ENCODE data around the gene GEMIN7.
"Not testable (repeated sequence)": the region's sequence is repeated elsewhere in the genome, so short reads cannot be mapped to it uniquely, and the experiment has no call there.

The GEMIN7 gene

DNA sequence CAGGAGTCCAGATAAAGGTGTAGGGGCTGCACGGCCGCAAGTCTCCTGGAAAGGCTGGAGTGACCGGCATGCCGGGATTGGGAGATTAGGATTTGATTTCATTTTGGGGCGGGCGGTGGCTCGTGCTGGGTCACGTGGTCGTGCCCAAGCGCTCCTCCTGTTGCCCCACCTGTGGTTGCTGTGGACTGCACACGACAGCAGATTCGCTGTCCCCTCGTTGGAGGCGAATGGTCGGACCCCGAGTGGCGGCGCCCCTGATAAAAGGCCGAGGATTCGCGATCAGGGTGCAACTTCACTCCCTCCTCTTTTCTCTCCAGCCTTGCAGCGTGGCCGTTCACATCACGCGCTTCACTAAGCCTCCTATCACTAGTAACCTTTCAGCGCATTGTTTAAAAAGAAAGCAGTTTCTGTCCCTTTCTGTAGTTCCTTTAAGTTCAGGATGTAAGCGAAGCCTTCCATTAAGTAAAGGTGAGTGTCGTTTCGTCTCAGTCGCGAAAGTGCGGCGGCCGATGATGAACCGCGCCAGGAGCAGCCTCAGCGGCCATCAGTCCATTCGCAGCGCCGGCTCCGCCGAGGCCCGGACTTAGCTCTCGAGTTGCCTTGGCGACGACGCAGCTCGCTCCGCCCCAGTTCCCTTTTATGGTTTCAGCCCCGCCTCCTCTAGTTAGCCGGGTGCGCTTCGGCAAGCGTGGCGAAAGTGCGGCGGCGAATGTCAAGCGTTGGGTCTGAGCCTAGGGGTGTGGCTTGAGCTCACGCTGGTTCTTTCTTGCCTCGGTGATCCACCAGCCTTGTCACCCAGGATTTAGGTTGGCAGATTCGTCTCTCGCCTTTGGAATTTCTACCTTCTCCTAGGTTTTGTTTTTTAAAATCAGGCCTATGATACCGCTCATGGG is 12.2 kb downstream of the GEMIN7 start:
- peak; percentile 97 for DNase-seq

DNA sequence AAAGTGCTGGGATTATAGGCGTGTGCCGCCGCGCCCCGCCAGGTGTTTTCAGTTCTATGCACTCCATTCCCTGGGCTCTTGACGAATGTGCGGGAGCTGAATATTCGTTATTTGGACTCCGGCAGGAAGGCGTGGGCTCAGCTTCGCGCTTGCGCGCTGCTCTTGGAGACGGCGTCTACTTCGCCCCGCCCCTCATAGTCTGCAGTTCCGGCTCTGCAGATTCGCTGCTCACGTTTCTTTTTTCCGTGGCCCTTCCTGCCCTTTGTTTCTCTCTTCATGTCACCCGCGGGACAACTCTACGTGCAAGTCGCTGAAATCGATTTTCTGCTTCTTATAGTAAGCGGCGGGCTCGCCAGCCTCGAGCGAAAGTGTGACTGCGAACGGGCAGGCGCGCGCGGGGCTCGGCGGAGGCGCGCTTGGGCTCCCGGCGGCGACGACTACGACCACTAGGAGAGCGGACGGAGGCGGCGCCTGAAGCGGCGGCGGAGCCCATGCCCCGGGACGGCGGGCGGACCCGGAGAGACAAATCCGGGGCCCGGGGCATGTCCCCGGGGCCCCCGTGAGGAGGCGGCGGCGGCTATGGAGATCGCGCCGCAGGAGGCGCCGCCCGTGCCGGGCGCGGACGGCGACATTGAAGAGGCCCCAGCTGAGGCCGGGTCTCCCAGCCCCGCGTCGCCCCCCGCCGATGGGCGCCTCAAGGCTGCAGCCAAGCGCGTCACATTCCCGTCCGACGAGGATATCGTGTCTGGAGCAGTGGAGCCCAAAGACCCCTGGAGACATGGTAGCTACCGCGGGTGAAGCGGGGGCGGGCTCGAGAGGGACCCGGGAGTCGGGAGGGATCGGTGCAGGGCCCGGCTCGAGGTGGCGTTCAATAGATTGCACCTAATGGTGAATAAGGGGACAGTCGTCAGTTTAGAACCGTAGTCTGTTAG is 14.0 kb downstream of the GEMIN7 start, which contains the start of gene PPP1R37:
PPP1R37 (plus strand) TSS at position 433 of the 932 bp plus-strand sequence; CDS start at position 580, 147 bp downstream.
- peak; percentile 95 for DNase-seq

DNA sequence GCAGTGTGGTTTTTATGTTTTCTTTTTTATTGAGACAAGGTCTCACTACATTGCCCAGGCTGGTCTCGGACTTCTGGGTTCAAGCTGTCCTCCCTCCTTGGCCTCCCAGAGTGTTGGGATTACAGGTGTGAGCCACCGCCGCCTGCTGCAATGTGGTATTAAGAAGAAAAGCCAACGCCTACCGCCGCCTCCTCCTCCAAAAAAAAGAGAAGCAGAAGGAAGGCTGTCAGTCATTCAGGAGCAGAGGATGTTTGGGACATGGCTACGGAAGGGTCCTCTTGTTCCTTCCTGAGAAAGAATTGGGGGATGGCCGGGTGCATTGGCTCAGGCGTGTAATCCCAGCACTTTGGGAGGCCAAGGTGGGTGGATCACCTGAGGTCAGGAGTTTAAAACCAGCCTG is 15.1 kb downstream of the GEMIN7 start:
- DNase-seq = no peak

DNA sequence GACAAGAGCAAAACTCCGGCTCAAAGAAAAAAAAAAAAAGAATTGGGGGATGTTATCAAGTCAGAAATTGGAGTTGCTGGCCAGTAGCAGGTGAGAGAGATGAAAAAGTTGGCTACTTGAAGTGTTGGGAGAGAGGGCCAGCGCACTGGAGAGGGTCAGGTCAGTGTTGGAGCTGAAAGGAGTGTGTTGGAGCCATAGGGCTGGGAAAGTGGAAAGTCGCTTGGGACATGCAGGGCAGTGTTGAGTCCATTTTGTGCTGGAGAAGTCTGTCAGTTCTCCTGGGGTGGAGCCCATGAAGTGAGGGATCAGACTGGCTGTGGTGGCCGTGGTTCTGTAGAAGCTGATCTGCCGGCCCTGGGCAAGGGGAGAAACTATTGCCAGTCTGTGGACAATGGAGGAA is 15.6 kb downstream of the GEMIN7 start:
- DNase-seq = no peak

DNA sequence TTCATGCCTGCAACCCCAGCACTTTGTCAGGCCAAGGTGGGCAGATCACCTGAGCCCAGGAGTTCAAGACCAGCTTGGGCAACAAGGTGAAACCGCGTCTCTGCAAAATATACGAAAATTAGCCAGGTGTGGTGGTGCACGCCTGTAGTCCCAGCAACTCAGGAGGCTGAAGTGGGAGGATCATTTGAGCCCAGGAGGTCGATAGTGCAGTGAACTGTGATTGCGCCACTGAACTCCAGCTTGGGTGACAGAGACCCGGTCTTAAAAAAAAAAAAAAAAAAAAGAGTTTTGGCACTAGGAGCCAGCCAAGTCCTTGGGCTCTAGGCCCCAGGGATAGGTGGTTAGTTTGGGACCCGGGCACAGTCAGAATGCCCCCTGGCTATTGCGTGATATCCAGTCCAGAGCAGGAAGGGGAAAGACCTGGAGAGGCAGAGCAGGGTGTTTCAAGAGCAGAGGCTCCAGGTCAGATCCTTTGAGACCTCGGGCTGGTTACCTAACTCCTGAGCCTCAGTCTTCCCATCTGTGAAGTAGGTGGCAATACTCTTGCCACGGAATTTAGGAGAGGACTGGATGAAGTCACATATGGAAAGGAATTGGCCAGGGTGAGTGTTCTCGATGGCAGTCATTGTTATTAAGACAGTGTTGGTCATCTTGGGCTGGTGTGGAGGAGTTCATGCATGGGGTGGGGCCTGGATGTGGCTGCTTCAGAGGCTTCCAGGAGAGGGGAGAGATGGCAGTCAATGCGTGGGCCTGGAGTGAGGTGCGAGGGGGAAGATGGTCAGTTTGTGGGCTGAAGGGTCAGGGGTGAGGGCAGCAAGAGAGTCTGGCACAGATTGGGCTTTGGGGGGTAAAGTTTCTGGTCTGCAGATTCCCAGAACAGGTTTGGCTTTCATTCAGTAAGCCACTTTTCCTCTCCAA is 16.7 kb downstream of the GEMIN7 start:
- no peak for DNase-seq

DNA sequence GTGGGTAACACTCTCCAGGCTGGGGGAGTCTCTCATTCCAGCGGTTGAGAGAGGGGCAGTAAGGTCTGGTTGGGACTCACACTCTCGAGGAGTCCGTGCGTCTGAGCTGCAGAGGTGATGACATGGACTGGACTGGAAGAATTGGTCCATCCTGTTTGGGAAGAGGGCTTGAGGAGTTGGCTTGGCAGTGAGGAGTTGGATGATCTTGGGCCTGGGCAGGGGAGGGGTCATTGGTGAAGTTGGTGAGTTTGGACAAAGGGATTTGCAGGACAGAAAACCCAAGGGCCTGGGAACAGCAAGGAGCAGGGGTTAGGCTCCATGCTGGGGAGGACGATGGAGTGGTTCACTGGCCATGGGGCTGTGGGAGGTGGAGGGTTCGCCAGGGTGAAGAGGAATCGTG is 17.6 kb downstream of the GEMIN7 start:
- no peak for DNase-seq

DNA sequence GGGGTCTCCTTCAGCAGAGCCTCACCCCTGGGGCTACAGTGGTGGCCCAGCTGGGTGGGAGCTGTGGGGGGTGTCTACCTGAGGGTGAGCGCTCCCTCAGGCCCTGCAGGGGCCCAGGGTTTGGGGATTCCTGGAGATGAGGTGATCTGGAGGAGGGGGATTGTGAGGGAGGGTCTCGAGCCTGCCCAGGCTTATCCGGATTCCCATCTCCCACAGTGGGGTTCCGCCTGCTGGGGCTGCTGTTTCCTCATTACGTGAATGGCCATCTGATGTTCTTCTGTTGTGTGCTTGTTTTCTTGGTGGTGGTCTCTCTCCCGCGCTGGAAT is 18.4 kb downstream of the GEMIN7 start:
- no peak for DNase-seq

DNA sequence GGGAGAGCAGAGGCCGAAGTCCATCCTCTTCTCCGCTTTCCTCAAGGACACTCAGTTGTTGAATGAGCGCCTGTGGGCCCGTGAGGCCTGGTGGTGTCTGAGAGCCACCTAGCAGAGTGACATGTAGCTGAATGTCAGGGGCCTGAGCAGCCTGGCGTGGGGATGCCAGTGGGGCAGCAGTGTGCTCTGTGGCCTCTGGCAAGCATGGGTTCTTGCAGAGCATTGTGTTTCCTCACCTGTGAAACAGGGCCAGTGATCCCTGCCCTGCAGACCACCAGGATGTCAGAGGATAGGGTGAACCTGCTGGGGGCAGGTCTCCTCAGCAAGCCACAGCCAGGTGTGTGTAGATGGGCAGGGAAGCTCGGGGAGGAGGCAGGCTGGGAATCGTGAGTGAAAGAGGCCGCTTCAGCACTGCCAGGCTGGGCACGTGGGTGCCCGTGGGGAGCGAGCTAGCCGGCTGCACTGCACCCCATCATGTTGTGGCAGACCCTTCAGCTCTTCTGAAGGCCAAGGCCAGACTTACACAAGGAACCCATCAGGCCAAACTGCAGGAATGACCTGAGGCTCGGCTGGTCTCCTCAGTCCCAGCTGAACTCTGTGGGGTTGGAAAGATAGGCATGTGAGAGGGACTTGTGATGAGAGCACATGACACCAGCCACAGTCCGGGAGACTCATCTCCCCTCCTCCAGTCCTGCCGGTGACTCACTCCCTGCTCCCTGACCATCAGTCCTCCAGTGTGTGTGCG is 18.9 kb downstream of the GEMIN7 start:
- DNase-seq = peak in 1 of 2 experiments; percentile 14

DNA sequence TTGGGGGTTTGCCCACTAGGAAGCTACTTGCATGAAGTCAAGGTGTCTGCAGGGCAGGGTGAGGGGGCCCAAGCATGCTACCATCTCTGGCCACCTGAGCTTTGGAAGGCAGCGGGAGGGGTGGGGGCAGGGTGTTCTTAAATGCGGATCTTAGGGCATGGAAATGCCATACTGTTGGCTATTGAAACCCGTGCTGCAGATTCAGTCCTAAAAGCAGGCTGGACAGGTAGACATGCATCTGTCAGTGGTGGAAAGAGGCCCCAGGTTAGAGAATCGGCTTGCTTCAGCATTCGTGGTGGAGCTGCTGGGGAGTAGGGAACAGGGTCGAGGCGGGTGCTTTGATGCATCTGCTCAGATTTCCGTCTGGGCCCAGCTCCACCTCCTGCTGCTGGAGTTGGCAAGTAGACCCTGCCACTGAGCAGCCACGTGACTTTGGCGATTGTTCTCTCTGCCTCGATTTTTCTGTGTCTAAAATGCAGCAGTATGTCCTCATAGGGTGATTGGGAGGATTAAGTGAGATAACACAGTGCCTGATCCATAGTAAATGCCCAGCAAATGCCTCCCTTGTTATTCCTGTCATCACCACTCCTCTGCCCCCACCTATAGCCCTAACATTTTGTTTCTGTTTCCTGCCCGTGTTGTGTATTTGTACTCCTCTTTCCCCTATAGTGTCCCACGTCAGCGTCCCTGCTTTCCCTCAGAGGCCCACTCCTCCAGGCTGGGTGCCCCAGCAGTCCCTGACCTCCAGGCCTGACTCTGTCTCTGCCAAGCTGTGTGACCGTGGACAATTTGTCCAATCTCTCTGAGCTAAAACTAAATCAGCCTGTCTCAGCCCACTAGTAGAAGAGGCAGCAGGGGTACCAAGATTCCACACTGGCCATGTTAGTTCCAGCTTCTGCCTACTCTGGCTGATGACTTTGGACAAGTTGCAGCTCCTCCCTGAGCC is 19.7 kb downstream of the GEMIN7 start:
- DNase-seq = no peak

DNA sequence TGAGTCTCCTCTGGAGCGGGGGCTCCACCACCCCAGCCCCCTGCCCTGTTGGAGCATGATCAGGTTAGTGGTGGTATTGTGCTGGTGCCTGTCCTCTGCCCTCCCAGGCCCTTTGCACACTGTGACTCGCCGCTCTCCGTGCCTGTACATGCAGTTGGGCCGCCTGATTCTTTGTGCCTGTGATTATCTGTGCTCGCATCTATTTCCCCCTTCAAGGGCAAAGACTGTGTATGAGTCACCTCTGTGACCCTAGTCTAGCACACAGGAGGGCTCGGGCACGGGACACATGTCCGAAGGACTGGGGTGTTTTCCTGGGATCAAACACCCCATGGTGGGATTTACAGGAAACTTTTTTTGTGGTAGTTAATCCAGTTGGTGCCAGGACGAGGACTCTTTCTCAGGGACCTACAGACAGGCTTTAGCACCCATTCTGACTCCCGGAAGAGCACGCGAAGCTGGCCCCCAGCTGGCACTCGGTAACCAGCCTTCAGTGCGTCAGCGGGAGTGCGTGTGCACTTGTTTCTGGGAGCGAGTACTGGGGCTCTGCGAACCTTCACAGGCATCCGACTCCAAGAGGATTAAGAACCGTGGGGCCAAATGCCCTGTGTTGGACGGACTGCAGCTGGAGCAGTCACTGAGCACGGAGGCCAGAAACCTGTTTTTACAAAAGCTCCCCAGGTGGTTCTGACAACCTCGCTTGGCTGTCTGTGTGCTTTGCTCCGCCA is 20.6 kb downstream of the GEMIN7 start:
- no peak for DNase-seq

DNA sequence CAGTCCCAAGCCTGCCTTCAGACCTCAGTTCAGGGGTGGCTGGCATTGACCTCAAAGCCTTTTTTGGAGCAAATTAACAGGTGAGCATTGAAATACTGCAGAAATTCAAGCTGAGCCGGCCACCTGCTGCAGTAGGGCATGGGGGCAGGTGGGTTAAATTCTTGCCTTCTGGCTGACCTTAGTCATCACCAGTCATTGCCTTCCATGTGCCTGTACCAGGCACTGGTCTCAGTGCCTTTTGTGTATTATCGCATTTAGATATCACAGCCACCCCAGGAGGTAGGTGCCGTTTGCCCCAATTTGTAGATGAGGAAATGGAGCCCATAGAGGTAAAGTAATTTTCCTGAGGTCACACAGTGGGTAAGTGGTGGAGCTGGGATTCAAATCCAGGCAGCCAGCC is 21.1 kb downstream of the GEMIN7 start:
- no peak for DNase-seq

DNA sequence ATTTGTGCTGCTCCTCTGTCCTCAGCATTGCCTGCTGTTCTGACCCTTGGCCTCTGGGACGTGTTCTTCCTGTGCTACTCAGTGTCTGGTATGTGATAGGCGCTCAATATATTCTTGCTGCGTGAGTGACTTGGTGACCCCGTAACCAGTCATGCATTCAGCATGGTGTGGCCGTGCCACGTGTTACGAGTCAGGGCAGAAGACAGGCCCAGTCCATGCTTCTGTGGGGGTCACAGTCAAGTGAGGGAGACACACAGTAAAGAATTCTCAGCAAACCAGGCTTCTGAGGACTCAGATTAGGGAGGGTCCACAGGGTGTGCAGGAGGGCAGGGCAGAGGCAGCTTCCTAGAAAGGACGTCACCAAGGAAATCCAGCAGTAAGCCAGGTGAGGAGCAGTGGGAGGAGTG is 21.8 kb downstream of the GEMIN7 start:
- no peak for DNase-seq

DNA sequence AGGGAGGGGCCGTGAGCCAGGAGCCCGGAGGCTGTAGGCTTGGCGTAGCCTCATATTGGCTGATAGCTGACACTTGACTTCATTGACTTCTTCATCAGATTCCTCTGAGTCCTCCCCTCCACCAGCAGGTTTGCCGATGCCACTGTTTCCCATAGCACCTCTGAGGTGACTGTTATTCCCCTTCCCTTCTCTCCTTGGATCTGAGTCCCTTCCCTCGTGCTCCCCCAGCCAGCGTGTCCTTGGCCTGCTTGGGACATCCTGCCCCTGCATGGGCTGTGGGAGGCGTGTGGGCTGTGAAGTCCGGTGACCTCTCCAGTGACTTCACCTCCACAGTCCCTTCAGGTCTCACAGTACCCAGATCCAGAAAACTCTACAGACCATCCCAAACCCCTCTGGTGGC is 22.7 kb downstream of the GEMIN7 start:
- DNase-seq = no peak

DNA sequence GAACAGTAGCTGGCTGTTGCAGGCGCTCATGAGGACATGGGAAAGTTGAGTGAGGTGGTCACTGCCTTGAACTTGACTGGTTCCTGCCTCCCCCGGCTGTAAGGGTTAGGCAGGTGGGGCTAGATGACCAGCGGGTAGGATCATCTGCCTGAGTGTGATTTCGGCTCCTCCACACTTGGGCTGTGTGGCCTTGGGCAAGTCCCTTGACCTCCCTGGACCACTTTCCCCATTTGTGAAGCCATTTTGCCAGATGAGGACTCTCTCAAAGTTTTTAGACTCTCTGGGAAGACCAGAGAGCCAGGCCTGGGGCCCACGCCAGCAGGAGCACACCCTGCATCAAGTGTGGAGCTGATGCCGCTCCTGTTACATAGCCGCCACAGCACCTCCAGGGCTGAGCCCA is 23.4 kb downstream of the GEMIN7 start:
- no peak for DNase-seq

DNA sequence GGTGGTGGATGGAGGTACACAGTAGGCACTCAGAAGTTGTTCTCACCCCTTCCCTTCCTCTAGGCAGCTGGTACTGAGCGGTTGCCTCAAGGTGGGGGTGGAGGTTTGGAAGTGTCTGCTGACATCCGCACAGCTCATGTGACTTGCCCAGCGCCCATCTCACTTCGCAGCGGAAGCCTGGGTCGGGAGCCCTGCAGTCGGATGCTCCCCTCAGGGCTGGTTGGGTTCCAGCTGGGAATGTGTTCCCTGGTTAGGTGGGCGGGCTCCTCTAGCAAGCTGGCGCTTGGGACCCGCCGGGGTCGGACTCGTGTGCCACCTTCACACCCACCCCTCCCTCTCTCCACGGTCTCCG is 24.1 kb downstream of the GEMIN7 start:
- DNase-seq = no peak

DNA sequence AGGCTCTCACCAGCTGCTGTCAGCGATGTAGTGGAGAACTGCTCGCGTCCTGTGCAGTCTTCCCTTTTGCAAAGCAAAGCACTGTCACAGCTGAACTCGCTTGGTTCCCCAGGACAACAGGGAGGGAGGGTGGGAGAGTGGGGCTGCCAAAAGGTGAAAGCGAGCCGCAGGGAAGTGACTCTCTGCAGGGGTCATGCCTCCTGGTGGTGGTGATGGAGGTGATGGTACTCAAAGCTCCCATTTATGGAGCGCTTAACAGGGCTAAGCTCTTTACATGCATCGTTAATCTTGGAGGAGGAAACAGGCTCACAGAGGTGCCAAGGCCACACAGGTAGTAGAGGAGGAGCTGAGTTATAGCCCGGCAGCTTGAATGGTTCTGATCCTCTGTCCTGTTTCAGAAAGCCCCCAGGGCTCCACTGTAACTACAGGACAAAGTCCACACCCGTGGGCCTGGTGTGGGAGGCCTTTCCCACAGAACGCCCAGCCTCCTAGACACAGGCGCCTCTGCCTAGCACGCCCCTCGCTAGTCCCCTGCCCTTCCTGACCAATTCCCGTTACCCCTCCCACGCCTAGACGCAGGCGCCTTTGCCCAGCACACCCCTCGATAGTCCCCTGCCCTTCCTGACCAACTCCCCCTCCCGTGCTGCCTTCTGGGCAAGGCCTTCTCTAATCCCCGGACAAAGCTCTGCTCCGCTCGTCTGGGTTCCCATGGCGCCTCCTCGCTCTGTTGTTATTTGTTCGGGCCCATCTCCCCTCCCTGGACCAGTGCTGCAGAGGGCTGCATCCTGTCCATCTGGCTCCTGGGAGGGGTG is 24.7 kb downstream of the GEMIN7 start:
- DNase-seq = no peak

DNA sequence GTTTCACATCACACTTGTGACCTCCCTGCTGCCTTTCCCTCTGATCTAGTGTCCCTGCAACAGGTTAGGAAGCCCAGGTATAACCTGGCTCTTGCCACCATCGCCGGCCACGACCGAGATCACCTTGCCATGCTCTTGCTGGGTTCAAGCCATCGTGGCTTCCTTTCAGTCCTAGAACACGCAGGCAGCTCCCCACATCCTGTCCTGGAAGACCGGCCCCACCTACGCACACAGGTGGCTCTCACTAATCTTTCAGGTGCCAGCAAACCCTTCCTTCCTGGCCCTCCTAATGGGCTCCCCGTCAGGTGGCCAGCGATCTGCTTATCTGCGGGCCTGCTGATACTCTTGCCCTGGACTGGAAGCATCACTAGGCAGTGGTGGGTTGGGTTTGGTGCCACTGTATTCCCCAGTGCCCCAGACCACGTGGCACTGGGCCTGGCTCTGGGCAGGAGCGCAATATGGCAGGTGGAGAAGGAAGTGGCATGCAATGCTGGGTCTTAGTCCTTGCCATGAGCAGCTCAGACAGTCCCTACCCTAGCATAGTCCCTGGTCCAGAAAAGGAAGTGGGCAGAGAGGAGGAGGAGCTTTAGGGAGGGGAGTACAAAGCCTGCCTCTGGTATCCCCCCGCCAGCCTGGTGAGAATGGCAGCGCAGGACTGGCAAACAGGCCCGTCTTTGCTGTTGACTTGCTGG is 25.7 kb downstream of the GEMIN7 start:
- DNase-seq = no peak

DNA sequence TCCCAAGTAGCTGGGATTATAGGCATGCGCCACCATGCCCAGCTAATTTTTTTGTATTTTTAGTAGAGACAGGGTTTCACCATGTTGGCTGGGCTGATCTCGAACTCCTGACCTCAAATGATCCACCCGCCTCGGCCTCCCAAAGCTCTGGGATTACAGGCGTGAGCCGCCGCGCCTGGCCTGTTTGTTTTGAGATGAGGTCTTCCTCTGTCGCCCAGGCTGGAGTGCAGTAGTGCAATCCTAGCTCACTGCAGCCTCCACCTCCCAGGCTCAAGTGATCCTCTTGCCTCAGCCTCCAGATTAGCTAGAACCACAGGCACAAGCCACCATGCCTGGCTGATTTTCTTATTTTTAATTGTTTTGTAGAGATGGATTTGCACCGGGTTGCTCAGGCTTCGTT is 27.3 kb downstream of the GEMIN7 start:
- DNase-seq = not testable (repeated sequence)

Data from Kasumi-1 (cell line).